HL-60 (cell line): ENCODE data around the gene ERC2.

ENCODE experiments used
- DNase-seq, 2 experiments: peaks; one replicate each; pipeline ENCODE4 v3.0.0-alpha.2; 2010 to 2020; ENCODE audit warnings: low read depth in 1 of 2, low spot score in 1 of 2
- H3K27ac ChIP-seq: fragments of 250-450 bp; sonication (Bioruptor Pico); replicated peaks from 2 replicates; pipeline ENCODE4 v1.5.1; 2020; ENCODE audit warnings: mild to moderate bottlenecking, moderate library complexity
- H3K27me3 ChIP-seq: fragments of 250-450 bp; sonication (Bioruptor Pico); 2 replicates; pipeline ENCODE4 v1.5.1; 2021; ENCODE audit warnings: mild to moderate bottlenecking, moderate library complexity; ENCODE audit not compliant: insufficient read depth, poor library complexity, severe bottlenecking
- H3K4me3 ChIP-seq: replicated peaks from 2 replicates; pipeline ENCODE4 v1.5.1; 2011; ENCODE audit warnings: mild to moderate bottlenecking, control low read depth, low read length; ENCODE audit not compliant: insufficient read depth
- CTCF ChIP-seq: IDR thresholded peaks from one replicate; pipeline ENCODE4 v1.5.1; 2011; ENCODE audit warnings: low read length, control low read depth, inconsistent platforms; ENCODE audit not compliant: insufficient read depth
- GABPA ChIP-seq: IDR thresholded peaks from 2 replicates; pipeline ENCODE4 v1.6.1; 2012; ENCODE audit warnings: low read depth
- POLR2AphosphoS5 ChIP-seq: IDR thresholded peaks from 2 replicates; pipeline ENCODE4 v1.6.1; 2012; ENCODE audit warnings: low read depth
- REST ChIP-seq: IDR thresholded peaks from 2 replicates; pipeline ENCODE4 v1.6.1; 2012; ENCODE audit warnings: low read depth; ENCODE audit not compliant: insufficient replicate concordance
- SPI1 ChIP-seq: IDR thresholded peaks from 2 replicates; pipeline ENCODE4 v1.6.1; 2012; ENCODE audit warnings: low read depth, mild to moderate bottlenecking, borderline replicate concordance

ERC2 gene

GRCh38 chr3:56404884-56405283 is 63.4 kb downstream of the ERC2 start:
- H3K4me3 ChIP-seq = no peak overlapping the region
- no peaks in the 10 kb centered on the region for H3K27me3 ChIP-seq
- TF ChIP-seq POLR2AphosphoS5 = no peak
- TF ChIP-seq REST = no peak
- no peak for TF ChIP-seq CTCF
- no peak for TF ChIP-seq SPI1
- no peak for TF ChIP-seq GABPA
- DNase-seq = no peak
- no peak overlapping the region for H3K27ac ChIP-seq

GRCh38 chr3:56398659-56399058 is 69.6 kb downstream of the ERC2 start:
- no peak overlapping the region for H3K27ac ChIP-seq
- TF ChIP-seq REST (no peak), POLR2AphosphoS5 (no peak), SPI1 (no peak), GABPA (no peak), CTCF (no peak)
- H3K27me3 ChIP-seq = peaks cover 5% of the 10 kb centered on the region
- no peak for DNase-seq
- H3K4me3 ChIP-seq = no peak overlapping the region

GRCh38 chr3:56397798-56398197 is 70.5 kb downstream of the ERC2 start:
- TF ChIP-seq REST = no peak
- TF ChIP-seq POLR2AphosphoS5 = no peak
- no peak for TF ChIP-seq GABPA
- no peak for TF ChIP-seq CTCF
- TF ChIP-seq SPI1 = no peak
- no peak overlapping the region for H3K27ac ChIP-seq
- H3K4me3 ChIP-seq = no peak overlapping the region
- peaks cover 5% of the 10 kb centered on the region for H3K27me3 ChIP-seq
- no peak for DNase-seq
